NCI-H2227 (cell line): Measurements from ENCODE around the gene MAB21L4.

Experiments
- DNase-seq: peaks from one replicate; lab custom pipeline; 2025; ENCODE audit not compliant: unreplicated experiment; lab: John Stamatoyannopoulos, UW

MAB21L4 gene

DNA sequence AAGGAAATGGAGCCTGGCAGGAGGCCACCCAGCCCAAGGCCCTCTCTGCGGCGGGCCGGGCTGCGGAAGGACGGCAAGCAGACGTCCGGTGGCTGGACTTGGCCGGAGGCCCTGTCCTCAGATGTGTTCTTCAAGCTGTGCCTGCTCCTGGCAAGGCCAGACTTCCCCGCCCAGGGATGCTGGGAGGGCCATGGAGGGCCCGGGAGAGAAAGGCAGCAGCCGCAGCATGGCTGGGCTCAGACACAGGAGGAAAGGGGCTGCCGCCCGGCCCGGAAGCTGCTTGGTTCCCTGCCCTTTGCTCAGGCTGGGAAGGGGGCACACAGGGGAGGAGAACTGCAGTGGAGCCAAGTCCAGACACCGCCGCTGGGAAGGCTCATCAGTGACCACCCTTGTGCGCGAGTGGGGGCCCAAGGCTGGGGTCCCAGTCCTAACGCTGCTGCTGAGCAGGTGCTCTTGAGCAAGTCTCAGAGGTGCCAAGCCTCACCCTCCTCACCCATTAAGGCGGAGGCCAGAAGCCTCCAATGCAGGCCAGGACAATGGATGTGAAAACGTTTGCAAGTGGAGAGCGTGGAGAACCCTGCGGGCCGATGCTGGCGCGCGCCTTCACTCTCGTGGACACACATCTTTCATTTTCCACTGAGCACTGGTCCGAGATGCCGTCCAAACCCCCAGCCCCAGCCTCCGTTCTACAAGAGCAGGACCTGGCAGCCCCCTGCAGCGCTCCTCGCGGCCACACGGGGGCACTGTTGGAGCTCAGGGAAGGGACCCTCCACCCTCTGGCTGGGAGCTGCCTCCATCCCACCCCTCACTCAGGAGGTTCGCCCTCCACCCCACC, 18.1 kb upstream of the MAB21L4 start:
- peak; percentile 67 for DNase-seq

DNA sequence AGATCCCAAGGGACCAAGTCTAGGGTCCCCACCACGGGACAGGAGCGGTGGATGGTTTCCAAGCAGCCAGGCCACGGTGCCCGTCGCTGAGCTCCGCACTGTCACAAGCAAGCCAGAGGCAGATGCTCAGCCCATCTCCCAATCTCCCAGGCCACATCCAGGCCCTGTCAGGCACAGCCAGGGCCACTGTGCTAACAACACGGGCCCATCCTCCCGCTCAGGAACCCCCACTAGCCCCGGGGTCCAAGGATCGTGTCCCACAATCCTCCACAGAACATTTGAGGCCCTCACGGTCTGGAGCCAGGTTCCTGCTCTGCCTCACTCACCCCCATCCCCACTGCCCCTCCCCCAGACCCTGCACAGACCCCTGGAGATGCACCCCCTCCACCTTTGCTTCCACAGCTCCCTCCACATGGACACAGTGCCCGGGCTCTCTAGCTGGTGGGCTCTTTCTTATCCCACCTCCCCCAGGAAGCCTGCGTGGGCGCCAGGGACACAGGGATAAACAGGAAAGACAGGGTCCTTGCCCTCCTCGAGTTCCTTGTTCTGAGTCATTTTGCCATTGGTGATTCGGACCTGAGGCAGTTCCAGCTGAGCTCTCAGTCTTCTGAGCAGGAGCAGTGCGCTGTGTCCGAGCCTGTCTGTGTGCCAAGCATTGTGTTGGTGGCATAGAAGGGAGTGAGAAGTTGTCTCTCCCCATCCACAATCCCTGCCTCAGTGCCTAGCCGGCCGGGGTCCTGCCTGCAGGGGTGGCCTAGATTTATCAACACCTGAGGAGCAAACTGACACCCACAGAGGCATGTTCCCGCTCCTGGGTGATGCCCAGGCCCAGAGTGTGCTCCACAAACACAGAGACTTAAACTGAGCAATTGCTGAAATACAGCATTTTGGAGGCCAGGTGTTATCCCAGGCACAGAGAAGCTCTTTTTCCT, 17.2 kb upstream of the MAB21L4 start:
- no peak for DNase-seq

GRCh38 chr2:240911641-240912265, 15.8 kb upstream of the MAB21L4 start:
- no peak for DNase-seq

- DNase-seq, result no peak
Observed at GRCh38 chr2:240909216-240909974, 13.4 kb upstream of the MAB21L4 start.

GRCh38 chr2:240906911-240907590, 11.1 kb upstream of the MAB21L4 start:
- no peak for DNase-seq

GRCh38 chr2:240906141-240906910, 10.4 kb upstream of the MAB21L4 start, which contains the start of gene CROCC2:
CROCC2 (plus strand) TSS chr2:240906336; CDS start chr2:240906514, 178 bp downstream.
- peak; percentile 71 for DNase-seq

DNA sequence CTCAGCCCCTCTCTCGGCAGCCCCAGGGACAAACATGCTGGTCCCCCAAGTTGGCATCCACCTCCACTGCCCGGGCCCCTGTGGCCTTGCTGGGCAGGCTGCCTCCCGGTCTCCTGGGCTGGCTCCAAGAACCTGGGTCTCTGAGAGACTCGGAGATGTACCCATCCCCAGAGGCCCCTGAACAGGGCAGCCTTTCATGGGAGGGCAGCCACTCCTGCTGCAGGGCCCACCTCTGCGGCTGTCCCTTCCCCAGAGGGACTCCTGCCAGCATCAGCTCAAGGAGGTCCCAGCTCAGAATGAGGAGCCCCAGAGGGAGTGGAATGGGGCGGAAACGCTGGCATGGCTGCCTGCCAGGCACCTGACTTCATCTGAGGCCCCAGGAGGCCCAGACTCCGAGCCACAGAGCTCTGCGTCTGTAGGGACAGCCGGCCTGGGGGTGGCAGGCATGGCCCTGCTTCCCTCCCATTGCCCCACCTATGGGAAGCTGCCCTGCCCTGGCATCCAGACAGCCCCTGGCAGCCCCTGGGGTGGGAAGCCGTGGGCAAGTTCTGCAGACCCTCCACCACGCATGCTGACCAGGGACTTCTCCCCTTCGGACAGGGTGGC, 9.3 kb upstream of the MAB21L4 start:
- no peak for DNase-seq

DNA sequence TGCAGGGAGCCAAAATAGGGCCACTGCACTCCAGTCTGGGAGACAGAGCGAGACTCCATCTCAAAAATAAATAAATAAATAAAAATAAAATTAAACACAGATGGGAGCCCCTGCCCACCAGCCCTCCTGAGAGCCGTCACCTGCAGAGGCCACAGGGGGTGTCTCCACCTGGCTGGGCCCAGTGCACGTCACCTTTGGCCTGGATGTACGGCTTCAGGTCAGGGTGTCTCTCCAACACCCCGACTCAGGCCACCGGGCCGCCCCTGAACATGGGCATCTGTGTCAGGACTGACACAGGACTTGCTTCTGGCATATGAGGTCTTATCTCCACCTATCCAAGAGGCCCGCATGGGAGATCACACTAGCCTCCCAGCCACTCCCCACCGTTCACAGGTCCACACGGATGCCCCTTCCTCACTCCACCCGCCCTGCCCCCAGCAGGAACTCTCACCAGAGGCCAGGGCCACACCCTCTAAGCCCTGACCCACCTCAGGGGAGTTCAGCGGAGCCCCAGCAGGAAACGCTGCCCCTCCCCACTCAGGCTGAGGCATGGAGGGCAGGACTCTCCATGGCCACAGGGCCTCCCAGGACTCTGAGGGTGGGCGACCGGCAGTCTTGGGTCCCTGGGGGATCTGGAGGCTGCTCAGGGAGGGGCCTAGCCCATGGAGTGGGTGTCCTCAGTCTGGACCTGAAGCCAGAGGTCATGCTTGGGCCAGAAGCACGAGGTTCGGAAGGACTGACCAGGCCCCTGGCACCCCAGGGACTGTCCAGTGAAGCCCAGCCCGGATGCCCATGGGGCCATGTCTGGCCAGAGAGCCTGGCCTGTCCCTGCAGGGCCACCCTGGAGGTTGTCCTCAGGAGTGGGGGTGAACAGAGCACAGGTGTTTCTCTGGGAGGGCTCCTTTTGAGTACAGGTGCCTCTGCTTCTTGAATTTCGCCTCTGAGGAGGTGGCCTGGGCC, 8.5 kb upstream of the MAB21L4 start:
- no peak for DNase-seq

GRCh38 chr2:240903191-240904060, 7.5 kb upstream of the MAB21L4 start:
- DNase-seq, result no peak

- no peak for DNase-seq
Observed at GRCh38 chr2:240902615-240903041, 6.7 kb upstream of the MAB21L4 start.

DNA sequence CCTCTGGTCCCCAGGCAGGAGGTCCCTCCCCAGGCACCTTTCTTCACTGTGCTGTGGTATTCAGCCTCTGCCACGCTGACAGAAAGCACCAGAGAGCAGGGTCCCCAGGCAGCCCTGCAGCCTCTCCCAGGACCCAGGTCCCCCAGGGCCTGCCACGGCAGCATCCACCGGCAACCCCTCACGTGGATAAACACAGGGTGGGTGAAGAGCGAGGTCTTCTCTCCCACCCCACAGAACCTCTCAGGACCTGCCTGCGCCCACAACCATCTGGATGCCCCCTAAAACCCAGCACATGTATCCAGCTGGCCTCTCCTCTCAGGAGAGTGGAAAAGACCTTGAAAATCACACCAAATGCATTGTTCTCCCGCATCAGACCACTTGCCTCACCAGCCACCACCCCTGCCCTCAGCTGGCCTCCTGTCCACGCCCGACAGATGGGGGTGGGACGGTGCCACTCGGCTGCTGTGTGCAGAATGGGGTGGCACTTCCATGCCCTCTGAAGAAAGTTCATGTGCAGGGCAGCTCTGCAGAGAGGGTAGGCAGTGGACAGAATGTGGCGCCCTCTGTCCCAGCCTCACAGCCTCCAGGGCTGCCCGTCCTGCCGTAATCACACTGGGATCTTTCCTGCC, 6.1 kb upstream of the MAB21L4 start:
- DNase-seq, result no peak

GRCh38 chr2:240900141-240900860, 4.3 kb upstream of the MAB21L4 start:
- no peak for DNase-seq

DNA sequence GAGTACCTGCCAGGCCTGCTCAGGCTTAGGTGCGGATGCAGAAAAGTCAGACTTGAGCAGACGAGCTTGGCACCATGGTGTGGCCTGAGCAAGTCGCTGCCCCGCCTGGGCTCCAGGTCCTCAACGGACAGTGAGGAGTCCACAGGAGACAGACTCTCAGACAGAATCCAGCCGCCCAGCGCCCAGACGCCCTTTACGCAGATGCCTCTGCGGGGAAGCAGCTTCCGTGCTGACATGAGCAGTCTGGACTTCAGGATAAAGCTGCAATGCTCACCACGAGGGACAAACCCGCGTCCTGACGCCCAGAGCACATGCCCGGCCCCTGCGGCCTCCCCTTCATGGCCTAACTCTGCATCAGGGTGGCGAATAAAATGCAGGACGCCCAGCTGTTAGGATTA, 3.5 kb upstream of the MAB21L4 start:
- DNase-seq, result no peak

GRCh38 chr2:240898731-240899467, 2.9 kb upstream of the MAB21L4 start:
- DNase-seq, result no peak
